Stomach (tissue), 4 donors: ENCODE measurements around the gene PPP1R36.

Experiments
- EP300 ChIP-seq: sonication (generic); formaldehyde crosslinking; IDR thresholded peaks from one replicate; pipeline ENCODE4 v1.6.1; 2017; ENCODE audit warnings: antibody characterized with exemption
- POLR2A ChIP-seq, 4 donors: fragments of 450-650 bp; IDR thresholded peaks; one replicate each; pipeline ENCODE4 v1.6.1; 2016; ENCODE audit warnings: antibody characterized with exemption in 4 of 4, control low read depth in 2 of 4, mild to moderate bottlenecking in 1 of 4, moderate library complexity in 1 of 4
- POLR2AphosphoS5 ChIP-seq, 3 donors: sonication (generic); formaldehyde crosslinking; IDR thresholded peaks; one replicate each; pipeline ENCODE4 v1.6.1; 2016; ENCODE audit warnings: antibody characterized with exemption in 3 of 3
- TF ChIP-seq, protein P1 (sequence below), 7 experiments: fragments of 450-650 bp in 4 of 7; fragments of 200-600 bp in 3 of 7; sonication (generic) in 3 of 7; IDR thresholded peaks; one replicate each; pipeline ENCODE4 v1.5.1; 2016 to 2019; ENCODE audit warnings: antibody characterized with exemption in 7 of 7, control low read depth in 2 of 7, mild to moderate bottlenecking in 1 of 7

DNA sequence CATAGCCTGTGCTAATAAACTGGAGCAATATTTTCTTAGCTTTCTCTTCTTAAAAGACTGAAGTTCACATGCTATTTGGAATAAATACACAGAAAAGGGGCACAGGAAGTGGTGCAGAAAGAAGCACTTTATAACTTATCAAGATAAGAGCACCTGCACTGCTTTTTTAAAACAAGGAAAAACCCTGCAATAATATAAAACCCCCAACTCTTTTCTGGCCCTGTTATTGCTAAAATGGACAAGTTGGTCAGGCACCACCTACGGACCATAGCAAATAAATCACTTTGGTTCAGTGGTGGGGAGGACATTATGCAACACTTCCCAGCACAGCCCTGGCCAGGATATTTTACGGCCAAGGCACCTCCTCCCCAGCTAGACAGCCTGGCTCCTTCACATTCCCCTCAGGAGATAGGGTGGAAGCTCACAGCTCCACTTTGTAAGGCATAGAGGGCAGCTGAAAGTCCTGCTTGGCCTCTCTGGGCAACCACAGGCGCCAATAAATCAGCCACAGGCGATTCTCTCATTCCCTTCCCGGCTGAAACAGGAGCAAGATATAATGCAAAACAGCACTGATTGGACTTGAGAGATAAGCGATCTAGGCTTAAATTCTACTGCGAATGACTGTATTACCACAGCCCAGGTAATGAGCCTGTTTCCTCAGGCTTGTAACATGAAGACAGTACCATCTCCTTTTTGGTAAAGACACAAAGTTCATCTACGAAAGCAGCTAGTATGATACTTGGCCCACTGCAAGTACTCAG is 48.2 kb upstream of the PPP1R36 start:
- TF ChIP-seq, protein P1, sequence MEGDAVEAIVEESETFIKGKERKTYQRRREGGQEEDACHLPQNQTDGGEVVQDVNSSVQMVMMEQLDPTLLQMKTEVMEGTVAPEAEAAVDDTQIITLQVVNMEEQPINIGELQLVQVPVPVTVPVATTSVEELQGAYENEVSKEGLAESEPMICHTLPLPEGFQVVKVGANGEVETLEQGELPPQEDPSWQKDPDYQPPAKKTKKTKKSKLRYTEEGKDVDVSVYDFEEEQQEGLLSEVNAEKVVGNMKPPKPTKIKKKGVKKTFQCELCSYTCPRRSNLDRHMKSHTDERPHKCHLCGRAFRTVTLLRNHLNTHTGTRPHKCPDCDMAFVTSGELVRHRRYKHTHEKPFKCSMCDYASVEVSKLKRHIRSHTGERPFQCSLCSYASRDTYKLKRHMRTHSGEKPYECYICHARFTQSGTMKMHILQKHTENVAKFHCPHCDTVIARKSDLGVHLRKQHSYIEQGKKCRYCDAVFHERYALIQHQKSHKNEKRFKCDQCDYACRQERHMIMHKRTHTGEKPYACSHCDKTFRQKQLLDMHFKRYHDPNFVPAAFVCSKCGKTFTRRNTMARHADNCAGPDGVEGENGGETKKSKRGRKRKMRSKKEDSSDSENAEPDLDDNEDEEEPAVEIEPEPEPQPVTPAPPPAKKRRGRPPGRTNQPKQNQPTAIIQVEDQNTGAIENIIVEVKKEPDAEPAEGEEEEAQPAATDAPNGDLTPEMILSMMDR (IDR thresholded peaks at IDR 0.05): no peak
- TF ChIP-seq POLR2A (IDR thresholded peaks at IDR 0.05): no peak
- TF ChIP-seq POLR2AphosphoS5 (IDR thresholded peaks at IDR 0.05): peak; percentile 62 to 81 (median 69)
- no peak for TF ChIP-seq EP300
